Activated B cell treated with CpG ODN at 0.5 μM for 24 hours (primary cell): ENCODE data around the gene GPRASP1. TPM values are rescaled to one million over a fixed set of nuclear protein-coding genes. Genes with fewer than 3 reads are reported as not detected.
"Not testable (repeated sequence)": the region's sequence is repeated elsewhere in the genome, so short reads cannot be mapped to it uniquely, and the experiment has no call there.

Source experiments
- ATAC-seq: fragments of 200-7000 bp; cut with Tn5 transposase; one replicate; pipeline ENCODE4 v1.10.0; 2021; ENCODE audit warnings: low read depth, mild to moderate bottlenecking, moderate library complexity
- CTCF ChIA-PET: fragments of 350-600 bp; sonication (Branson Sonifier 250); formaldehyde crosslinking; loops from one replicate; lab custom pipeline; 2021; ENCODE audit warnings: antibody characterized with exemption; lab: Charles Lee
- POLR2A ChIA-PET: fragments of 350-600 bp; sonication (Branson Sonifier 250); formaldehyde crosslinking; loops from one replicate; lab custom pipeline; 2021; ENCODE audit warnings: antibody characterized with exemption; lab: Charles Lee
- DNase-seq: peaks from one replicate; pipeline ENCODE4 v3.0.0; 2022
- H3K27ac Mint-ChIP-seq: one replicate; pipeline ENCODE4 v1.8.0; 2020; ENCODE audit warnings: mixed read lengths
- H3K27me3 Mint-ChIP-seq: one replicate; pipeline ENCODE4 v1.8.0; 2021; ENCODE audit warnings: mixed read lengths
- H3K36me3 Mint-ChIP-seq: one replicate; pipeline ENCODE4 v1.8.0; 2021; ENCODE audit warnings: low read depth, mixed read lengths
- H3K4me1 Mint-ChIP-seq: one replicate; pipeline ENCODE4 v1.8.0; 2021; ENCODE audit warnings: mixed read lengths
- H3K4me3 Mint-ChIP-seq: one replicate; pipeline ENCODE4 v1.8.0; 2020; ENCODE audit warnings: mild to moderate bottlenecking, mixed read lengths
- H3K9me3 Mint-ChIP-seq: one replicate; pipeline ENCODE4 v1.8.0; 2020; ENCODE audit warnings: mixed read lengths
- CTCF ChIP-seq: fragments of 200-600 bp; IDR thresholded peaks from one replicate; pipeline ENCODE4 v1.8.0; 2022; ENCODE audit warnings: antibody characterized with exemption, mild to moderate bottlenecking
- intact Hi-C: fragments of 100-400 bp; cut with micrococcal nuclease; formaldehyde crosslinking; loops from one replicate; pipeline ENCODE4 v1.15.1; 2024
- total RNA-seq: library from RNA; stranded (reverse); gene quantifications from 2 replicates; pipeline ENCODE4 v1.2.3, GENCODE V29; 2022

The GPRASP1 gene
- total RNA-seq, 1 donor from 2014 or later = 5.9 TPM

- TF ChIP-seq CTCF = no peak
- no peak overlapping the region for H3K4me3 Mint-ChIP-seq
- intact Hi-C loops = loop anchor here (5.0 kb wide), 5 partner anchors 68 to 1247 kb away; partner anchors contain the start of genes BEX5, GLA, GPRASP3 and HNRNPH2
- no peaks in the 10 kb centered on the region for H3K9me3 Mint-ChIP-seq
- H3K36me3 Mint-ChIP-seq = peaks cover 6% of the 10 kb centered on the region
- ChIA-PET POLR2A (no interaction called here), CTCF (no interaction called here)
- ATAC-seq = no peak
- peaks cover 22% of the 10 kb centered on the region for H3K4me1 Mint-ChIP-seq
- DNase-seq = no peak
- H3K27ac Mint-ChIP-seq = no peak overlapping the region
- H3K27me3 Mint-ChIP-seq = no peaks in the 10 kb centered on the region
These were observed 3.4 kb downstream of the GPRASP1 start for GRCh38 chrX:102654696-102655095.

GRCh38 chrX:102658556-102658955 lies 7.3 kb downstream of the GPRASP1 start:
- no peak for DNase-seq
- no peak for TF ChIP-seq CTCF
- intact Hi-C loops = loop anchor here (2.0 to 5.0 kb wide), 4 partner anchors 60 to 501 kb away; partner anchors contain the start of genes ARMCX5, BEX5 and GPRASP3
- Mint-ChIP-seq H3K9me3 (no peaks in the 10 kb centered on the region), H3K27me3 (no peaks in the 10 kb centered on the region), H3K4me3 (peak overlapping the region; percentile 28), H3K36me3 (peaks cover 4% of the 10 kb centered on the region), H3K27ac (no peak overlapping the region), H3K4me1 (peaks cover 17% of the 10 kb centered on the region)
- CTCF ChIA-PET = no interaction called here
- ATAC-seq = no peak
- POLR2A ChIA-PET = no interaction called here

GRCh38 chrX:102659790-102660757 lies 8.8 kb downstream of the GPRASP1 start:
- H3K4me3 Mint-ChIP-seq = peak overlapping the region; percentile 92
- no peak for TF ChIP-seq CTCF
- peaks cover 17% of the 10 kb centered on the region for H3K4me1 Mint-ChIP-seq
- H3K9me3 Mint-ChIP-seq = no peaks in the 10 kb centered on the region
- no peaks in the 10 kb centered on the region for H3K27me3 Mint-ChIP-seq
- H3K36me3 Mint-ChIP-seq = peaks cover 4% of the 10 kb centered on the region
- ChIA-PET POLR2A (interaction anchor here (0.5 to 1.4 kb wide), 3 partner anchors 8 to 64 kb away, joined by 3 to 6 read pairs (median 4); partner anchors contain the start of gene ARMCX5), CTCF (no interaction called here)
- DNase-seq (peak; percentile 70), ATAC-seq (peak; percentile 95)
- intact Hi-C loops = loop anchor here (2.0 to 5.0 kb wide), 4 partner anchors 61 to 503 kb away; partner anchors contain the start of genes ARMCX5, BEX5 and GPRASP3
- peak overlapping the region; percentile 92 for H3K27ac Mint-ChIP-seq

- POLR2A ChIA-PET, H3K4me3 Mint-ChIP-seq, intact Hi-C loops, H3K27me3 Mint-ChIP-seq, DNase-seq, ATAC-seq, CTCF ChIA-PET, H3K27ac Mint-ChIP-seq: not testable (repeated sequence)
- Mint-ChIP-seq H3K36me3 (peaks cover 13% of the 10 kb centered on the region), H3K4me1 (peaks cover 13% of the 10 kb centered on the region), H3K9me3 (peaks cover 11% of the 10 kb centered on the region)
These were observed 12.5 kb downstream of the GPRASP1 start for GRCh38 chrX:102663820-102664219.

- Mint-ChIP-seq H3K36me3 (peaks cover 17% of the 10 kb centered on the region), H3K9me3 (peaks cover 11% of the 10 kb centered on the region)
- H3K4me3 Mint-ChIP-seq, DNase-seq, POLR2A ChIA-PET, ATAC-seq, H3K4me1 Mint-ChIP-seq, H3K27me3 Mint-ChIP-seq, intact Hi-C loops, CTCF ChIA-PET, H3K27ac Mint-ChIP-seq: not testable (repeated sequence)
These were observed 15.8 kb downstream of the GPRASP1 start for GRCh38 chrX:102667034-102667433.

- POLR2A ChIA-PET = no interaction called here
- Mint-ChIP-seq H3K27ac (no peak overlapping the region), H3K9me3 (peaks cover 15% of the 10 kb centered on the region), H3K4me3 (no peak overlapping the region), H3K27me3 (no peaks in the 10 kb centered on the region), H3K4me1 (no peaks in the 10 kb centered on the region), H3K36me3 (peaks cover 17% of the 10 kb centered on the region)
- no peak for ATAC-seq
- intact Hi-C loops = no loop called here
- DNase-seq = no peak
- CTCF ChIA-PET = no interaction called here
- no peak for TF ChIP-seq CTCF
These were observed 18.2 kb downstream of the GPRASP1 start for GRCh38 chrX:102669526-102669925.
